GM19328 (cell line): ENCODE results near the gene ECEL1.

ENCODE experiments used
- ATAC-seq: cut with Tn5 transposase; IDR thresholded peaks from one replicate; pipeline ENCODE4 v1.9.1; 2021; ENCODE audit warnings: mild to moderate bottlenecking, moderate library complexity; ENCODE audit not compliant: unreplicated experiment

Gene ECEL1

GRCh38 chr2:232431705-232432590 is 55.7 kb downstream of the ECEL1 start:
- no peak for ATAC-seq
